Stimulated activated naive B cell treated with anti-CD40 and anti-IgM and Interleukin-4, amounts not matched to agents 10 μg/mL and 1 μg/mL and 100 μg/mL, for 72 hours (primary cell): ENCODE results near the gene DOCK1.
A peak's percentile ranks its signal among the peaks of the same experiment; 100 is the strongest.

Source experiments
- ATAC-seq, 2 donors: fragments of 150-1000 bp; cut with Tn5 transposase; replicated peaks; 2 replicates each; pipeline ENCODE4 v1.10.0; 2021; ENCODE audit warnings: moderate library complexity in 1 of 2
- DNase-seq: peaks from one replicate; pipeline ENCODE4 v3.0.0; 2021
- H3K27ac Mint-ChIP-seq: one replicate; pipeline ENCODE4 v1.8.0; 2022; ENCODE audit warnings: mild to moderate bottlenecking, mixed read lengths
- H3K27me3 Mint-ChIP-seq, 2 donors: one replicate each; pipeline ENCODE4 v1.8.0; 2022; ENCODE audit warnings: mixed read lengths in 2 of 2
- H3K36me3 Mint-ChIP-seq, 2 donors: one replicate each; pipeline ENCODE4 v1.8.0; 2022; ENCODE audit warnings: mixed read lengths in 2 of 2, mild to moderate bottlenecking in 1 of 2
- H3K4me1 Mint-ChIP-seq, 2 donors: one replicate each; pipeline ENCODE4 v1.8.0; 2022; ENCODE audit warnings: mixed read lengths in 2 of 2, mild to moderate bottlenecking in 1 of 2
- H3K4me3 Mint-ChIP-seq, 2 donors: one replicate each; pipeline ENCODE4 v1.8.0; 2022; ENCODE audit warnings: mild to moderate bottlenecking in 2 of 2, mixed read lengths in 2 of 2, moderate library complexity in 1 of 2
- H3K9me3 Mint-ChIP-seq, 2 donors: one replicate each; pipeline ENCODE4 v1.8.0; 2022; ENCODE audit warnings: mixed read lengths in 2 of 2, mild to moderate bottlenecking in 1 of 2

The DOCK1 gene

DNA sequence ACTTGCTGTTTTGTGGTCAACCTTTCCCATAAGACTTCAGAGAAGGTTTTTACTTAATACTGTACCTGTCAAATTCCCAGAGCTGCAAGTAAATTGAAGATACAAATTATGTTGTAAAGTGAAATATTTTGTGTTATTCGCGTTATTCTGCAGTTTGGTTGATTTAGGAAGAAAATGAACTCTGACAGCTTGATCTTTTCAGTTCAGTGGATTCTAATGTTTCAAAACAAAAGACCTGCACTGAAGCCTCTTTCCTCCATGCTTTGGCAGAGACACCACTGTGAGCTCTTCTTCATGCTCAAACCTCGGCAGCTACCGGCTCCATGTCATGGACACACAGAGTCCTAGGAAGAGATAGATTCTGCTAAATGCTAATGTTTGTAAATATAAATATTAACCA is 366.8 kb downstream of the DOCK1 start:
- H3K4me3 Mint-ChIP-seq = no peak overlapping the region
- H3K36me3 Mint-ChIP-seq = no peaks in the 10 kb centered on the region
- no peaks in the 10 kb centered on the region for H3K27me3 Mint-ChIP-seq
- ATAC-seq (no peak), DNase-seq (no peak)
- H3K27ac Mint-ChIP-seq = no peak overlapping the region
- H3K4me1 Mint-ChIP-seq = no peaks in the 10 kb centered on the region
- H3K9me3 Mint-ChIP-seq = no peaks in the 10 kb centered on the region

DNA sequence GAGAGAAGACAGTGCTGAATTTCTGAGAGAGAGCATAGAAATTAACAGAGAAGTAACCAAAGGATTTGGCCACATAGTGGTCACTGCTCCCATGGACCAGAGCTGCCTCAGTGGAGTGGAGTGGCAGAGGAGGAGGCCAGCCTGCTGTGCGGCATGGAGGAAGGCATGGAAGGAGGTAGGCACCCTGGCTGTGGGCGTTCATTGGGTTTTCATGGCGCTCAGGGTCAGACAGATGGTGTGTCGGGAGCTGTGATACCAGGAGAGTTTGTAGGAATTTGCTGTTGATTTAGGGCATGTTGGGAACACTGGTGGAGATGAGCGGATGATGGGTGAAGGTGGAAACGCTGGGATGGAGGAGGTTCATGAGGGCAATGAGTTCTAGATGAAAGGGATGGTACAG is 370.0 kb downstream of the DOCK1 start:
- Mint-ChIP-seq H3K4me3 (no peak overlapping the region), H3K27ac (no peak overlapping the region), H3K9me3 (no peaks in the 10 kb centered on the region), H3K27me3 (no peaks in the 10 kb centered on the region), H3K36me3 (no peaks in the 10 kb centered on the region), H3K4me1 (no peaks in the 10 kb centered on the region)
- DNase-seq = no peak
- ATAC-seq = no peak

DNA sequence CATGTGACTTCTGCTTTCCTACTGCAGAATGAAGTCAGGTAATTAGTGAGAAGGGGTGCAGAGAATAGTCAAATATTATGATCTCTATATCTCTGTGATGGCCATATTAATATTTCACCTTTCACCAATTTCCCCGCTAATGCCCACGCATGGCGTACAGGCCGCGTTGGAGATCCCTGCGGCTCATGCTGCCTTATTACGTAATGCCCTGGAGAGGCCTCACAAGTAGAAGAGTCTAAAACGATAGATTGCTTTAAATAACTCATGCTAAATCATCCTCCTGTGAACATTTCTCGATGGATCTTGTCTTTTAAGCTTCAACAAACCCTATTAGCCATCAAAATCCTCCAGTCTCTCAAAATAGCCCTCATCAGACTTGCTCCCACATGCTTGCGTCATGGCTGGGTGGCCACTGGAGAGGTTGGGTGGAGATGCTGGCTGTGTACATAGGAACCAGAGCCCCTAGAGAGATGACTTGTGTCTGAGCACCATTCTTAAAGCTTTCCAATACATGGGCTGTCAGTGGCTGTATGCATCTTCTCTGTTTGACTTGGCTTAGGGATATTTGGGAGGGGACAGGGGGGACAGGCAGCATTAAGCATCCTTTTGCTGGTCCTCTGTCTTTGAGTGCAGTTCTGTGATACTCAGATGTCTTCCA is 370.7 kb downstream of the DOCK1 start:
- no peak for DNase-seq
- no peaks in the 10 kb centered on the region for H3K36me3 Mint-ChIP-seq
- H3K4me3 Mint-ChIP-seq = no peak overlapping the region
- no peak overlapping the region for H3K27ac Mint-ChIP-seq
- no peak for ATAC-seq
- no peaks in the 10 kb centered on the region for H3K27me3 Mint-ChIP-seq
- no peaks in the 10 kb centered on the region for H3K9me3 Mint-ChIP-seq
- H3K4me1 Mint-ChIP-seq = no peaks in the 10 kb centered on the region

DNA sequence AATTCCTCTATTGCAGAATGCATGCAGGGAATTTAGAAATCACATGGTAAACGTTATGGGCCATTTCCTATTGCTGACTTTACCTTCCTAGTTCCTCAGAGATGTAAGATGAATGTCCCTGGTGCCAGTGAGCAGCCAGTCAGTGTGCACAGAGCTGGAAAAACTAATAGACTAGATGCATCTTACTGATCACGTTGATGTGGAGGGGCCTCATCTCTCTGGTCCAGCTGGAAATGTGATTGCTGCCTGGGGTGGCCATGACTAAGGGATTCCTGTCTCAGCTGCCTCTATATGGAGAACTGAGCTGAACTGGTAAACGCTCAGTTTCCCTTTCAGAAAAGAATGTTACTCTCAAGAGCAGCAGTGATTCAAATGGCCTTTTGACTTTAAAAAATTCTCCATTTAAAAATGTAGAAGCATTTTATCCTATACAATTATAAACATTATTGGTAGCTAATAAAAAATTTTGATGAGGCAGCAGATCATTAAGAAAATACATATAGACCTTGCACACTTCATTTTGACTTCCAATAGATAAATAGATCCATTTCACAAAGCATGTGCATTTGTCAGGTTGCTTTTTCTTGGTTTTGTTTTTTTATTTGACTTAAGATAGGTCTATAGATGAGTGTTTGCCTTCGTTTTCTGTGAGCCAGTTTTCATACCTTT is 371.7 kb downstream of the DOCK1 start:
- Mint-ChIP-seq H3K36me3 (no peaks in the 10 kb centered on the region), H3K27ac (no peak overlapping the region), H3K4me1 (no peaks in the 10 kb centered on the region), H3K9me3 (no peaks in the 10 kb centered on the region), H3K4me3 (no peak overlapping the region), H3K27me3 (no peaks in the 10 kb centered on the region)
- DNase-seq = no peak
- no peak for ATAC-seq

DNA sequence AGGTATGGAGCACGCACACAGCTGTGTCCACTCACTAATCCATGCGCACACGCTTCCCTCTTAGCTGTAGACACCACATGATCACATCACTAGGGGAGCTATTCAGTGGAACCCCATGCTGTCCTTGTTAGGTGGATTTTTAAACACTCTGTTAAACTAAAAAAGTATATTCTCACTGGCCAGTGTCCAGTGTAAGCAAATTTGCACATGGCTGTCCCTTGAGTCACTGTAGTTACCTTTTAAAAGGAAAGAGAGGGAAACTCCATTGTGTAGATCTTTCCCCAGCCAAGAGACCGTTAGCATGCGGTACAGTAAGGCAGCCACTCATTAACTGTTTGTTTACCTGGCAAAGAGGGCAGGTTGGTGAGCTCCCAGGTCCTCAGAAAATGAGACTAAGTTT is 372.8 kb downstream of the DOCK1 start:
- ATAC-seq = no peak
- H3K27me3 Mint-ChIP-seq = no peaks in the 10 kb centered on the region
- no peaks in the 10 kb centered on the region for H3K4me1 Mint-ChIP-seq
- no peak overlapping the region for H3K27ac Mint-ChIP-seq
- no peak for DNase-seq
- no peaks in the 10 kb centered on the region for H3K9me3 Mint-ChIP-seq
- H3K36me3 Mint-ChIP-seq = no peaks in the 10 kb centered on the region
- no peak overlapping the region for H3K4me3 Mint-ChIP-seq

DNA sequence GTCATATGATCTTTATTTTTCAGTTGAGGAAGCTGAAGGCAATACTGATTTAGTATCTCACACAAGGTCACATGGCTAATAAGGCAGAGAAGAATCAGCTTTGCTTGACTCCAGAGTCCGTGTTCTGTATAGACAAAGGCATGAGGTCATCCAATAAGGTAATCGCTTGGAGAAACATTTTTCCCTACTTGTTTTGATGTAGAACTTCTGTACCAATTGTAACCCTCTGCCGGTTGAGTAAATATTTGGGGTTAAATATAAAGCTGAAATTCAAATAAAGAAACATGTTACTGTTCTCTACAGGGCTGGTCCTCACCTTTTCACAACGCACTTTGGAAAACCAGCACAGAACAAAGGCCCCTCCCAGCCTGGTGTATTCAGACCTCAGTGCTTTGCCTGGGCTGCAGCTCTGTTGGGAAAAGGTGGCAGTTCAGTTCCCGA is 374.1 kb downstream of the DOCK1 start:
- DNase-seq (no peak), ATAC-seq (no peak)
- H3K4me1 Mint-ChIP-seq = no peaks in the 10 kb centered on the region
- H3K27ac Mint-ChIP-seq = no peak overlapping the region
- no peaks in the 10 kb centered on the region for H3K27me3 Mint-ChIP-seq
- H3K4me3 Mint-ChIP-seq = no peak overlapping the region
- H3K36me3 Mint-ChIP-seq = no peaks in the 10 kb centered on the region
- H3K9me3 Mint-ChIP-seq = no peaks in the 10 kb centered on the region

DNA sequence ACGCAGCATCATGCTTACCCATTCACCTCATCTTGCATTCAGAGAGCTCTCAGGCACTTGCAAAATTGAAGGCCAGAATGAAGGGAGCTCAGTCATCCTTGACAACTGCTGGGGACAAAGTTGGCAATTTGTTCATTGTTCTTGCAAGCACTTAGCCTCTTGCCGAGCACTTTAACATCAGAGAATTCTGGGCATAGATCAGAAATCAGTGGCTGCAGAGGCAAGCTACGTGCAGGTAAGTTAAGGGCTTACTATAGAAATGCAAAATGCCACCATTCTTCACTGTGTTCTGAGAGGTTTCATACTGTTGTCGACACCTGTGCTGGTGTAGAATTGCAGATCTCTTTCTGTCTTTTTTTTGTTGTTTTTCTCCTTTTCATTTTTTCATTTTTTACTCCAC is 375.2 kb downstream of the DOCK1 start:
- Mint-ChIP-seq H3K27me3 (no peaks in the 10 kb centered on the region), H3K9me3 (no peaks in the 10 kb centered on the region), H3K4me3 (no peak overlapping the region), H3K27ac (no peak overlapping the region), H3K4me1 (no peaks in the 10 kb centered on the region), H3K36me3 (no peaks in the 10 kb centered on the region)
- no peak for DNase-seq
- ATAC-seq = no peak

DNA sequence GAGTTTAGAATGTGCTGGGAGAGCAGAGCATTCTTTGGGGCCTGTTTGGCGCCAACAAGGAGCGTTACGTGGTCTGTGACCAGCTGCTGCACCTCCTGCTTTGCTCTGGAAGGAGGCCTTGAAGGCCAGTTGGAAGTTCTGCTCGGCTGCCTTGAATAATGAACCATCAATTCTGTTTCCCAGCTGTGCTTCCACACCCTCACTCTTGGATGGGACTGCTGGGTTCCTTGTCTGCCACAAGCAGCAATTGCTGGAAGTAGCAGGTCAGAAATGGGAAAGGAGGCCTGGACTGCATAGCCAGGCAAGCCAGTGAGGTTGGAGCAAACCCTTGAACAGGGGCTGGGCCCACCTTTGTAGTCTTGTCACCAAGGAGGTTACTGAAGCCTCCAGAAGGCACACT is 377.8 kb downstream of the DOCK1 start:
- Mint-ChIP-seq H3K27me3 (no peaks in the 10 kb centered on the region), H3K4me1 (no peaks in the 10 kb centered on the region), H3K36me3 (no peaks in the 10 kb centered on the region), H3K9me3 (no peaks in the 10 kb centered on the region), H3K4me3 (no peak overlapping the region), H3K27ac (no peak overlapping the region)
- no peak for DNase-seq
- ATAC-seq = no peak

DNA sequence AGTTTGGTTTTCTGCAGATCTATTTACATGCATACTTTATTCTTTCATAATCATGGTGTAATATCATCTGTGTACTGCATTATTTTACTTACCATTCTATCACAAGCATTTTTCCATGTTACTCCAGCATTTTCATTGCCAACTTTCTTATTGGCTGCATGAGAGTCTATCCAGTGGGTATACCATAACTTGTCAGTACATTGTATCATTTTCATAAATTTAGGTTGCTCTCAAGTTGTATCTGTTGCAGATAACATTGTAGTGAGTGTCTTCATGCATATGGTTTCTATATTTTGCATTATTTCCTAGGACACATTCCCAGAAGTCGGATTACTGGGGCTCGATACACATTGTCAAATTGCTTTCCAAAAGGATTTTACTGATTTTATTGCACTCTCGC is 378.3 kb downstream of the DOCK1 start:
- DNase-seq (no peak), ATAC-seq (no peak)
- Mint-ChIP-seq H3K9me3 (no peaks in the 10 kb centered on the region), H3K27me3 (no peaks in the 10 kb centered on the region), H3K4me1 (no peaks in the 10 kb centered on the region), H3K27ac (no peak overlapping the region), H3K4me3 (no peak overlapping the region), H3K36me3 (no peaks in the 10 kb centered on the region)

DNA sequence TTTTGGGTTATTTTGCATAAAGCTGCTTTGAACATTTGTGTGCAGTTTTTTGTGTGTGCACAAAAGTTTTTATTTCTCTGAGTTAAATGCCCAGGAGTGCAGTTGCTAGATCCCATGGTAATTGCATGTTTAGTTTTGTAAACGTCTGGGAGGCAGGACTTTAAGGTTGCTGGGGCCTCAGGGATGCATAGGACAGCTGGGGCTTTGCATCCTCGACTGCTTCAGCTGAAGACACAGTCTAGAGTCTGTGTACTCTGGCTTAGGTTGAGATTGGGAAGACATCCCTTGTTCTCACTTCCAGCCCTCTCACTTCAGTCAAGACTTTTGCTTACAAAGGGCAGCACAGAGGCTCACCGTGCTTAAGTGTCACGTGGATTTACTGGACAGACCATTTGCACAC is 385.6 kb downstream of the DOCK1 start:
- Mint-ChIP-seq H3K36me3 (no peaks in the 10 kb centered on the region), H3K27ac (no peak overlapping the region), H3K9me3 (no peaks in the 10 kb centered on the region), H3K27me3 (no peaks in the 10 kb centered on the region), H3K4me1 (no peaks in the 10 kb centered on the region), H3K4me3 (no peak overlapping the region)
- DNase-seq (no peak), ATAC-seq (no peak)

DNA sequence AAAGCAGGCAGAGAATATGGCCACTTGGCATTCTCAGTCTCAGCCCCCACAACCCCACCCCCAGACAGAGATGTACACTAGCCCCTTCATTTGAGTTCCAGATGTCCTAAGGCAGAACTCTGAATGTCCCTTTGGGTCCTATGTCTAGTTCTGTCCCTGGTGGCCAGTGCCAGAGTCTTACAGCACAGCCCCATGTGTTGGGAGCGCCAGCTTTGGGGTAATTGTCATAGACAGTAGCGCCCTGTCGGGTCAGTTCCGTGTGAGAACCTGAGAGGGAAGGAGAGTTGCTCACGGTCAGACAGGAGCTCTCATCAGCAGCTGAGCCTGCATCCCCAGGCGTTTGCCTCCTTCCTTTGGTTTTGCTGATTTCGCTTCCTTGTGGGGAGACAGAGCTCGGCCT is 386.1 kb downstream of the DOCK1 start:
- ATAC-seq = no peak
- Mint-ChIP-seq H3K4me1 (no peaks in the 10 kb centered on the region), H3K27me3 (no peaks in the 10 kb centered on the region), H3K9me3 (no peaks in the 10 kb centered on the region), H3K4me3 (no peak overlapping the region), H3K36me3 (no peaks in the 10 kb centered on the region), H3K27ac (no peak overlapping the region)
- DNase-seq = no peak

DNA sequence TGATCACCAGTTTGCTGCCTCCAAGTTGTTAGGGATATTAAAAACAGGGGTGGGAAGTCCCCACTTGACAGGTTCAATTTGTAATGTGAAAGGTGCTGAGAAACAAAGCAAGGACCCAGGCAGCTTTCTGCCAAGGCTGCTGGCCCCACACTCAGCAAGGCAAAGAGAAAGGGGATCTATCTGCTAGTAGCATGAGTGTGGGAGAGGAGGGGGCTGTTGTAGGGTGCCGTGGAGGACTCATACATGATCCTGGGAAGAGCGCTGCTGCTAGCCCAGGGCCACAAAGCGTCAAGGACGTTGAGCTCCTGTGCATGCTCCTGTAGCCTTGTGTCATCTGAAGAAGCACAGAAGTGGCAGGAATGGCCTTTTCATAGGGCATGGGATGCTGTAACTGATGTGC is 387.7 kb downstream of the DOCK1 start:
- Mint-ChIP-seq H3K27me3 (no peaks in the 10 kb centered on the region), H3K4me1 (no peaks in the 10 kb centered on the region), H3K27ac (no peak overlapping the region), H3K4me3 (no peak overlapping the region), H3K9me3 (no peaks in the 10 kb centered on the region), H3K36me3 (no peaks in the 10 kb centered on the region)
- ATAC-seq = no peak
- DNase-seq = no peak

DNA sequence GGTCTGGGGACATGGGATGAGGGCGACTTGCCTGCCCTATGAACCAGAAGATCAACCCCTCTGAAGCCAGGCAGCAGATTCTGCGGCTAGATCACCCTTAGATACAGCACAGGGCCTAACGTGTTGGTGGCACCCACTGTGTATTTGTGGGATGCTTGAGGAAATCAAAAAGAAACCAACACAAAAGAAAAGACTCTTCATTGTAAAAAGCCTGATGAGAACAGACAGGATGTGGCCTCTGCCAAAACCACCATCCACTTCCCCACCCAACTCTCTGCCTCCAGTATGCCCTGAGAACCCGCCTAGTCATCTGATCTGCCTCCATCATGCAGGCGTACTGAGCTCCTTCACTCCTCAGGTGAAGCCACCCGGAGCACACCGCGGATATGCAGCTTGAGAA is 388.4 kb downstream of the DOCK1 start:
- H3K4me1 Mint-ChIP-seq = no peaks in the 10 kb centered on the region

DNA sequence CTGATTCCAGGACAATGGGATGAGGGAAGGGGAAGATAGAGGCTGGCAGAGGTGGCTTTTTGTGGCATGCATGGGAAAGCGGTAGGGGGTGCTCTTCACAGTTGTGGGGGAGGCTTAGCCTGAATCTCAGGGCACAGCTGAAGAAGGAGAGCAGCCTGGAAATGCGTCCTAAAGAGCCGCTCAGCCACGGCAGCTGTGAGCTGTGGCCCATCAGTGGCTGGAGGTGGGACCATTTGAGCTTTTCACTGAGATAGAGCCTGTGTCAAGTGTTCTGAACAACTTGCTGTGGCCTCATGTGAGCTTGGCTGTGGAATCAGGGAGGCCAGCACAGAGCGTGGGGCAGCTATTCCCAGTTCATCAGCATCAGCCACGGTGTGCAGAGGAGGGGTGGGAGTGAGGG is 391.5 kb downstream of the DOCK1 start:
- Mint-ChIP-seq H3K27me3 (no peaks in the 10 kb centered on the region), H3K9me3 (no peaks in the 10 kb centered on the region), H3K4me1 (no peaks in the 10 kb centered on the region), H3K4me3 (no peak overlapping the region), H3K27ac (no peak overlapping the region), H3K36me3 (no peaks in the 10 kb centered on the region)
- no peak for ATAC-seq
- no peak for DNase-seq

More for the DNA sequence above, 388.4 kb downstream of the DOCK1 start:
- peak in 1 of 2 donors; percentile 39 for ATAC-seq
- no peak for DNase-seq
- Mint-ChIP-seq H3K4me3 (no peak overlapping the region), H3K36me3 (no peaks in the 10 kb centered on the region), H3K9me3 (no peaks in the 10 kb centered on the region), H3K27ac (no peak overlapping the region), H3K27me3 (no peaks in the 10 kb centered on the region)

DNA sequence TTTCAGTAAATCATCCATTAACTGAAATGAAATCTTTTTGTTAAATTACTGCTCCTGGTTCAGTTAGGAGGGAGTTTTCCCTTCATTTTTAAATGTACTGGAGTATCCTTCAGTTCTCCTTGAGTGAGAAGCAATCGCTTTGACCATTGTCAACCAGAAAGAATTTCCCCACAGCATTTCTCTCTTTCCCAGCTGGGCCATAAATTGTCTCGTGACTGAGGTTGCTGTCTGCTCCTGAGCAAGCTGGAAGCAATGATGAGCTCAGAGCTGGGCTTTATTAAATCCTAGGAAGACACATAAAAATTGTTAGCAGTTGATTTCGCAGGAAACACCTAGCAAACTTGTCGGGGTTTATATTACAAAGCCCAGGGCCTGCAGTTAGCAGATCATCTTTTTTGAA is 393.2 kb downstream of the DOCK1 start:
- DNase-seq = no peak
- H3K36me3 Mint-ChIP-seq = no peaks in the 10 kb centered on the region
- no peak overlapping the region for H3K4me3 Mint-ChIP-seq
- no peaks in the 10 kb centered on the region for H3K27me3 Mint-ChIP-seq
- no peaks in the 10 kb centered on the region for H3K4me1 Mint-ChIP-seq
- ATAC-seq = no peak
- H3K9me3 Mint-ChIP-seq = no peaks in the 10 kb centered on the region
- H3K27ac Mint-ChIP-seq = no peak overlapping the region
